Measurements from ENCODE around the gene NFIC.
"Not testable (repeated sequence)": the region's sequence is repeated elsewhere in the genome, so short reads cannot be mapped to it uniquely, and the experiment has no call there.

NFIC gene

GRCh38 chr19:3503036-3503572, 136.7 kb downstream of the NFIC start:
- FAIRE-seq = no peak
- TF ChIP-seq SPI1 (IDR thresholded peaks at IDR 0.05; ENCODE audit: low read depth, low read length) = no peak
- TF ChIP-seq TAF1 (IDR thresholded peaks at IDR 0.05; ENCODE audit: low read depth, low read length) = no peak
- TF ChIP-seq POU2F2 (IDR thresholded peaks at IDR 0.05; ENCODE audit: low read depth, low read length) = no peak
- no peak for TF ChIP-seq POLR2AphosphoS5 (IDR thresholded peaks at IDR 0.05; ENCODE audit: low read depth, low read length)
- TF ChIP-seq POLR2A (IDR thresholded peaks at IDR 0.05; ENCODE audit: low read depth, low read length) = no peak
- no peak for TF ChIP-seq PAX5 (IDR thresholded peaks at IDR 0.05; ENCODE audit: insufficient read depth, low read length, severe bottlenecking)
- no peak for DNase-seq (ENCODE audit: insufficient read length, low spot score)

- TF ChIP-seq POU2F2 (IDR thresholded peaks at IDR 0.05; ENCODE audit: low read depth, low read length) (no peak), POLR2A (IDR thresholded peaks at IDR 0.05; ENCODE audit: low read depth, low read length) (no peak), PAX5 (IDR thresholded peaks at IDR 0.05; ENCODE audit: insufficient read depth, low read length, severe bottlenecking) (no peak), TAF1 (IDR thresholded peaks at IDR 0.05; ENCODE audit: low read depth, low read length) (no peak), SPI1 (IDR thresholded peaks at IDR 0.05; ENCODE audit: low read depth, low read length) (no peak), POLR2AphosphoS5 (IDR thresholded peaks at IDR 0.05; ENCODE audit: low read depth, low read length) (no peak)
- FAIRE-seq (peak; percentile 75), DNase-seq (ENCODE audit: insufficient read length, low spot score) (no peak)
These were observed 138.4 kb downstream of the NFIC start for GRCh38 chr19:3504735-3505134.

- DNase-seq (ENCODE audit: insufficient read length, low spot score) (peak; percentile 99), FAIRE-seq (peak; percentile 100)
- TF ChIP-seq POLR2A (IDR thresholded peaks at IDR 0.05; ENCODE audit: low read depth, low read length) = peak; percentile 63
- peak; percentile 35 for TF ChIP-seq PAX5 (IDR thresholded peaks at IDR 0.05; ENCODE audit: insufficient read depth, low read length, severe bottlenecking)
- peak; percentile 68 for TF ChIP-seq POLR2AphosphoS5 (IDR thresholded peaks at IDR 0.05; ENCODE audit: low read depth, low read length)
- no peak; the same call in 1 of the 2 replicates for TF ChIP-seq TAF1 (IDR thresholded peaks at IDR 0.05; ENCODE audit: low read depth, low read length)
- peak; percentile 58 for TF ChIP-seq SPI1 (IDR thresholded peaks at IDR 0.05; ENCODE audit: low read depth, low read length)
- no peak for TF ChIP-seq POU2F2 (IDR thresholded peaks at IDR 0.05; ENCODE audit: low read depth, low read length)
These were observed 139.4 kb downstream of the NFIC start, which contains the start of gene FZR1 for GRCh38 chr19:3505598-3506383. Gene FZR1 (plus strand): TSS chr19:3506311. CDS start chr19:3522990, 16,679 bp downstream.

- FAIRE-seq (peak; percentile 80), DNase-seq (ENCODE audit: insufficient read length, low spot score) (no peak)
- no peak for TF ChIP-seq TAF1 (IDR thresholded peaks at IDR 0.05; ENCODE audit: low read depth, low read length)
- TF ChIP-seq PAX5 (IDR thresholded peaks at IDR 0.05; ENCODE audit: insufficient read depth, low read length, severe bottlenecking) = no peak
- no peak for TF ChIP-seq POLR2A (IDR thresholded peaks at IDR 0.05; ENCODE audit: low read depth, low read length)
- no peak for TF ChIP-seq POLR2AphosphoS5 (IDR thresholded peaks at IDR 0.05; ENCODE audit: low read depth, low read length)
- TF ChIP-seq POU2F2 (IDR thresholded peaks at IDR 0.05; ENCODE audit: low read depth, low read length) = no peak
- no peak for TF ChIP-seq SPI1 (IDR thresholded peaks at IDR 0.05; ENCODE audit: low read depth, low read length)
These were observed 140.3 kb downstream of the NFIC start for GRCh38 chr19:3506384-3507340.

GRCh38 chr19:3507371-3508120, 141.2 kb downstream of the NFIC start:
- FAIRE-seq (no peak), DNase-seq (ENCODE audit: insufficient read length, low spot score) (no peak)
- TF ChIP-seq SPI1 (IDR thresholded peaks at IDR 0.05; ENCODE audit: low read depth, low read length) (no peak), TAF1 (IDR thresholded peaks at IDR 0.05; ENCODE audit: low read depth, low read length) (no peak), POLR2A (IDR thresholded peaks at IDR 0.05; ENCODE audit: low read depth, low read length) (no peak)

GRCh38 chr19:3508121-3508661, 141.8 kb downstream of the NFIC start:
- not testable (repeated sequence) for DNase-seq (ENCODE audit: insufficient read length, low spot score); FAIRE-seq

- no peak for FAIRE-seq
- TF ChIP-seq PAX5 (IDR thresholded peaks at IDR 0.05; ENCODE audit: insufficient read depth, low read length, severe bottlenecking) = no peak
- no peak for TF ChIP-seq SPI1 (IDR thresholded peaks at IDR 0.05; ENCODE audit: low read depth, low read length)
- no peak for TF ChIP-seq POLR2A (IDR thresholded peaks at IDR 0.05; ENCODE audit: low read depth, low read length)
- no peak for TF ChIP-seq POU2F2 (IDR thresholded peaks at IDR 0.05; ENCODE audit: low read depth, low read length)
- TF ChIP-seq TAF1 (IDR thresholded peaks at IDR 0.05; ENCODE audit: low read depth, low read length) = no peak
- no peak for TF ChIP-seq POLR2AphosphoS5 (IDR thresholded peaks at IDR 0.05; ENCODE audit: low read depth, low read length)
- no peak for DNase-seq (ENCODE audit: insufficient read length, low spot score)
These were observed 142.6 kb downstream of the NFIC start for GRCh38 chr19:3508771-3509535.

- no peak for TF ChIP-seq POLR2A (IDR thresholded peaks at IDR 0.05; ENCODE audit: low read depth, low read length)
- no peak for FAIRE-seq
- DNase-seq (ENCODE audit: insufficient read length, low spot score) = no peak
These were observed 143.2 kb downstream of the NFIC start for GRCh38 chr19:3509566-3509989.

All from GM12891 (cell line).